GM18502 (cell line): ENCODE results near the gene COLEC12.
"Not testable (repeated sequence)": the region's sequence is repeated elsewhere in the genome, so short reads cannot be mapped to it uniquely, and the experiment has no call there.

Experiments
- ATAC-seq: cut with Tn5 transposase; IDR thresholded peaks from one replicate; pipeline ENCODE4 v1.9.1; 2021; ENCODE audit warnings: mild to moderate bottlenecking; ENCODE audit not compliant: unreplicated experiment, poor library complexity

COLEC12 gene

DNA sequence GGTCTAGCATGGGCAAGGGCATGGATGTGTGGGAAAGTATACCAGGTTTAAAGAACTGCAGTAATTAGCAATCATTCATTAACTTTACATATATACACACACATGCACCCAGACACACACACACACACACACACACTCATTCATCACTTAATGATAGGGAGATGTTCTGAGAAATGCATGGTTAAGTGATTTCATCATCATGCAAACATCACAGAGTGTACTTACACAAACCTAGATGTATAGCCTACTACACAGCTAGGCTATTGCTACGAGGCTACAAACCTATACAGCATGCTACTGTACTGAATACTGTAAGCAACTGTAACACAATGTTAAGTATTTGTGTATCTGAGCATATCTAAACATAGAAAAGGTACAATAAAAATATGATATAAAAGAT lies 83.6 kb downstream of the COLEC12 start:
- ATAC-seq, result no peak

DNA sequence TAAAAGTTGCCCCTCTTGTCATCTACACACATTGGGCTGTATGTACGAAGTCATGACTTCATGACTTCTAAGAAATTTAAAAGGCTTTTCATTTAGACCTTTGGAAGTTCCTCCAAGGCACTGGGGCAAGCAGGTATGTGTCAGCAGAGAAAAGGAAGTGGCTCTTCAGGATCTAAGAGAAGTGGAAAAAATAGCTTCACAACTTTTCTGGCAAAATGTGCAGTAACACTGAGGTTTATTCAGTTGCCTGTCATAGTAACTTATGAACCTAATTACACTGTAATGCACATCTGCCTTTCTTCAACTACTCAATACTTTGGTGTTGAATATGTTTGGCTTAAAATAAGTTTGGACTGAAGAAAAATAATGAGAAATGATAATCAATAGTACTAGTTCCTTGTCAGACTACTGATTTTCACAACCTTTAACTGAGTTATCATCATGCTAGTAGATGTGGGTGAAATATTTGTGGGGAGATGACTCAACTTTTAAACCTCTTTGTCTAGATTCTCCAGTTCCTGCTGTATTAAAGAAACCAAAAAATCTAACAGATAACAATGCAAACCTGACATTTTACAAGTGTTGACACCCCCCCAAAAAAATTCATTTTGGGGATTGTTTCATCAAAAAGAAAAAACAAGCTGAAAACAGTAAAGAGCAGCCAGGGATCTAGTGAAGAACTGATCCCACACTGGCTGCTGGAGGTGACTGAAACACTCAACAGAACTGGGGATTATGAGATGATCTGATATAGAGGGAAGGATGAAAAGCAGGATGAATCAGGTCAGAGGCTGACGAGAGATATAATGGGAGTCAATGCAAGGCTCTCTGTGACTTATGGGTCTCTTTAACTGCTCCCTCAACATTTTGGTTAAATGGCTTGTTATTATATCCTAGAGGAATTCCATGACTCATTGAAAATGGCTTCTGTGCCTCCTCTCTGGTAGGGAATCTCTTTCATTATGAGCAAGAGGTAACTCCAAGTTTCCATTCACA lies 84.6 kb downstream of the COLEC12 start:
- no peak for ATAC-seq

DNA sequence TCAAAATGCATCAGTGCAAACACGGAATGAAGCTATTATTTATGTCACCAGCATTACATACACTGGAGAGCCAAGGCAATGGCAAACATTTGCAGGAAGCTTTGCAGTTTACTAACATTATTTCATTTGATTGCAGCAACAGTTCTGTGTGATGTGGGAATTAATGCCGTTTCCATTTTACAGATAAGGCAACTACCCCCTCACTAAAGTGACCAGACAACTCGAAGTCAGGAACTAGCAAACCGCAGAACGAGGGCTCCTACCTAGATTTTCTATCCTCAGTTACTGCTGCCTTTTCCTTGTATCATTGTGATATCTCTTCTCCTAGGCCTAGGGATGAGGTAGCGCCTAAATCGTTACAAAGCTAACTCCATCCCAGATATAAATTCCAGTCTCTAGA lies 85.5 kb downstream of the COLEC12 start:
- ATAC-seq, result no peak

DNA sequence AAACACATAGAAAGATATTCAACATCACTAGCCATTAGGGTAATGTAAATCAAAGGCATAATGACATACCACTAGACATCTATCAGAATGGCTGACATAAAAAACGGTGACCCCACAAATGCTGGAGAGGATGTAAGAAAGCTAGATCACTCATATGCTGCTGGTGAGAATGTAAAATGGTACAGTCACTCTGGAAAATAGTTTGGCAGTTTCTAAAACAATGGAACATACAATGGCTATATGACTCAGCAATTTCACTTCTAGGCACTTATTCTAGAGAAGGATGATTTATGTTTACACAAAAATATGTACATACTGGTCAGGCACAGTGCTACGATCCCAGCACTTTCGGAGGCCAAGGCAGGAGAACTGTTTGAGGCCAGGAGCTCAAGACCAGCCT lies 87.3 kb downstream of the COLEC12 start:
- ATAC-seq, result no peak

DNA sequence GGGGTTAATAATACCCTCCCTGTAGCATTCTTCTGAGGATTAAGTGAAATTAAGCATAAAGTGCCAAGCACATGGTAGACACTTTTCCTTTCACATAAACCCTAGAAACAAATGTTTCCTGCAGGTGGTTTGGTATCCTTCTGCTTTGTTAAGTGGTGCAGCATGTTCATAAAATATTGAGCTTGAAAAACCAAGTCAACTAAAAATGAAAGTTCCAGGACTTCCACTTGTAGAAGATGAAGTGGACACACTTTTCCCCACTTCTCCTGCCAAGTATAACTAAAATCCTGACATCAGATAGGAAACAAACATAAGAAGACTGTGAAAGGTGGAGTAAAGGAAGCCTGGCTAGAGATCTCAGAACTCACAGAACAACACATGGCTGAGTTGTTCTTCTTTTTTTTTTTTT lies 90.5 kb downstream of the COLEC12 start:
- ATAC-seq, result no peak

DNA sequence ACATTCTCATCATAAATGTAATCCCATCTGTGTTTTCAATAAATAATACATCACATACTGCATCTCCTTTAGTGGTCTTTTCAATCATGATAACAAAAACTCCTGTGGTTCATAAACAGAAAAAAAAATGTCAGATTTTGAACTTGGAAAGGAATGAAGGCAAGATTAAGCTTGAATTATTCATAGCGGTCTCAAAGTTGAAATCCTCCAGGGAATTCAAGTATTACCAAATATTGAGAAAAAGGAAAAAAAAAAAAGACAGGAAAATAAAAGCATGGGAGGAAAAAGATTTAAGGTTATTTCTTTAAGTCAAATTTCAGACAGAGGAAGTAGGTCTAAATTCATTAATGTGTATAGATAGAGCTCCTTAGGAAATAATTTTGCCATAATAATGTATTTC lies 92.1 kb downstream of the COLEC12 start:
- ATAC-seq, result no peak

DNA sequence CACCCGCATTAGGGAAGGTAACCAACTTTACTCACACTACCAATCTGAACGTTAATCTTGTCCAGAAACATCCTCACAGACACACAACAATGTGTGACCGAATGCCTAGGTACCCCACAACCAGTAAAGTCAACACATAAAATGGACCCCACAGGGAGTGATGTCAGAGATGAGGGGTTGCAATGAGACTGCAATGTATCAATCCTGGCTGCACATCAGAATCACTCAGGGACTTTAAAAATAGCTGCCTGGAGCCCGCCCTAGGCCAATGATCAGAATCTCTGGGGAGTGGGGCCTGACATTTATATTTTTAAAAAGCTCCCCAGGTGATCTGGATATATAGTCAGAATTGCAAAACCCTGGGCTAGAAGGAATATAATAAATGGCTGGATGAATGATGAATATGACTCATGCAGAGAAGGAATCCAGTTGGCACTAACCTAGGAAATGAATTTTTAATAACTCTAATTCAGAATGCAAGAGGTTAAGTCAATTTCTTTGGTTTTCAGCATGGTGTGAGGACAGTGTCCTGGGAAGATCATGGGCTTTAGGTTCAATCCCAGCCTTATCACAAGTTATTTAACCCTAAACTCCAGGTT lies 92.8 kb downstream of the COLEC12 start:
- no peak for ATAC-seq

DNA sequence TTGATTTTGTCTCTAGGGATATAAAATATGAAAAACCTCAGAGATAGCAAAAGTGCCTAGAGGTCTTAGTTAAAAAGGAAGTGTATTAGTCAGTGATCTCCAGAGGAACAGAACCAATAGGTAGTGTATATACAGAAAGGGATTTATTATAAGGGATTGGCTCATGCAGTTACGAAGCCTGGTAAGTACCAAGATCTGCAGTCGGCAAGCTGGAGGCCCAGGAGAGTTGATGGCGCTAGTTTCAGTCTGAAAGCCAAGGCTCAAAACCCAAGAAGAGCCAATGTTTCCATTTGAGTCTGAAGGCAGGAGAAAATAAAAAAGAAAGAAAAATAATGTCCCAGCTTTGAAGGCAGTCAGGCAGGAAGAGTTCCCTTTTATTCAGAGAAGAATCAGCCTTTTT lies 93.3 kb downstream of the COLEC12 start:
- ATAC-seq, result no peak

DNA sequence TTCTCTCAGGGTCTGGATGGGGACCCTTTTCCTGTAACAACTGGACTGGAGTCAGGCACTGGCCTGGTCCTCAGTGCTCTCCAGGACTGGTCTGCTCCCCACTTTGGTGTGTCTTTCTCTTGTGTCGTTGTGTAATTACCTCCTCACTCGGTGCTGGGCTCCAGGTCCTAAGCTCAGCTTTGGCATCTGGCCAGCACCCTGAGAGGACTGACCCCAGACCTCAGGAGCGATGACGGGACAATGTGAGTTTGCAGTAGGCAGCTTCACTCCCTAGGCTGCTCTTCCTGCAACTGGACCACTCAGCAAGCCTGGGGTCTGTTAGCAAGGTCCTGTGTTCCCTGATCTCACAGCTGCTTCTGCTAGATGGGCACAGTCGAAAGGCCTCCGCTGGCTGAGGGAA lies 93.8 kb downstream of the COLEC12 start:
- no peak for ATAC-seq

DNA sequence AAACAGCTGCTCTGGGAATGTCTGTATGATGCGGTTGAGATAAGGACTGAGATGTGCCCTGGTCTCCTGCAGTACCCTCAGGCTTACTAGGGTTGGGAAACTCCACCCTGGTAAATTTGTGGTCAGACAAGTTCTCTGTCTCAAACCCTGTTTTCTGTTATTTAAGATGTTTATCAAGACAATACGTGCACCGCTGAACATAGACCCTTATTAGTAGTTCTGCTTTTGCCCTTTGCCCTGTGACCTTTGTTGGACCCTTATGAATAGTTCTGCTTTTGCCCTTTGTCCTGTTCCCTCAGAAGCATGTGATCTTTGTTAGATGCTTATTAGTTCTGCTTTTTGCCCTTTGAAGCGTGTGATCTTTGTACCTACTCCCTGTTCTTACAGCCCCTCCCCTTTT lies 95.5 kb downstream of the COLEC12 start:
- ATAC-seq, result not testable (repeated sequence)

DNA sequence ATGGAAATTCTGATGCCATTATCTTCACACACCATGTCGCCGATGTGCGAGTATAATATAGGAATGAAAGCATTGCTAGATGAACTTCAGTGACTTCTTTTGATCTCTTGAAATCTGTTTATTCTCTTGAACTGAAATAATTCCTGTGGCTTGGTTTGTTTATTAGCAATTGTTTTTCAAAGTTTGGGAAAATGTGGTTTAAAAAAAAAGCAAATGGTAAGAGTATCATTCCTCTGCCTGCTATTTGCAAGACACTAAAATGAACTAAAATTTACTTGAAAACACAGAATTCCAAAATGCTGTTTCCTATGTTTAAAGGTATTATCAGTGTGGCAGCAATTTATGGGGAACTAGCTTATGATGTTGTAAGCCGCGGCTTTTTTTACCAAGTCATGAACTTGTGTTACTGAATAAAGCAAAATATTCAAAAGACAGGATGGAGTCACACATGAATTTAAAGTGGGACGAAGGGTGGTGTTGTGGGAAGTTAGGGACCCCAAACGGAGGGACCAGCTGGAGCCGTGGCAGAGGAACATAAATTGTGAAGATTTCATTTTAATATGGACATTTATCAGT lies 96.4 kb downstream of the COLEC12 start:
- ATAC-seq, result no peak

DNA sequence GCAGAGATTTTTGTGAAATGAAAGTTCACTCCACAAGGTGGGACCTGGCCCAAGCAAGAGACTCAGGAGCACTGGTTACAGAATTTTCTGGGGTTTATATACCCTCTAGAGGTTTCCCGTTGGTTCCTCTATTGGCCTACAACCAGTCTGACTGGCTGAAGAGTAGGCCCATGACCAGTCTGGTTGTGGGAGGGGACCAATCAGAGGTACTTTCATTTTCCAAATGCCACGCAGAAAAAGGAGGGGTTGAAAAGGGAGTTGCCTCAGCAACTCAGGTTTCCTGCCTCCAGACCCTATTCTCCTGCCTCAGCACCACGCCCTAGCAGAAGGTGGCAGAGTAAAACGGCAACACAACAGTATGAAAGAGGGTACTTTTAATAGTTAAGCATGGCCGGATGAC lies 98.4 kb downstream of the COLEC12 start:
- no peak for ATAC-seq

DNA sequence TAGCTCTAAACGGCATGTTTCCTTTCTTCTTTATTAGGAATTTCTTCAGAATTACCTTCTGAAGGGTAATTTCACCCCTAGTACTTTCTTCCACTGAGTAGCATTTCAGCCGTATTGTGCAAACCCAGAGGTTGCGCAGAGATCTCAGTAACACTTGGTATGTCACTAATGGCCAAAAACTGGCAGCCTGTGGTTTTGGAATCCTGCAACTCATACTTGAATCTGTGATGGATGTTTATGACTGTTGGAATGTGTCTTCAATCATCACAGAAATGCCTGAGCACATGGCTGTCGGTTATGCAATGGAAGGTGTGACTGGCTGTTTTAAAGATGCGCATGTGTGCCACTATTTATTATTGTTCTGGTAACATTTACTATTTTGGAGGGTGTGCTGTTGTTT lies 100.0 kb downstream of the COLEC12 start:
- no peak for ATAC-seq

DNA sequence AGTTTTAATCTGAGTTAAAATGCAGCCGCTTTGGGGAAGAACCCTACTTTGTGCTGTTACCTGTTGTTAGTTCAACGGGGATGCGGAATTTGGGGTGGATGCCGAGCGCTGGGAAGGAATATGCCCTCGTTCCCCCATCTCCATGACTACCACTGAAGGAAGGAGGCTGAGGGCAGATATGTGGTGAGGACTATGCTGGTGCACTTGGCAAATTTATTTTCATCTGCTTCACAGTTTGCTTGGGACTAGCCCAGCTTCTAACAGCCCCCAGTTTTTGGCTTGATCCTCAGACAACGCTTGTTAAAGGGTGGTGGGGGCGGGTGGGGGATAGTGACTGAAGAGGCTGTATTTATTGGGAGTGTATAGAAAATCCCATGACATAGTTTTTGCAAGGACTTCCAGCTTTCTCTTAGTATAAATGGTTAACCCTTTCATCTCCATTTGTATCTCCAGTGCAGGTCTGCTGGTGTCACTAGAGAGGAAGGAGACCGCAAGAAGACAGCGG lies 100.8 kb downstream of the COLEC12 start:
- ATAC-seq, result no peak

DNA sequence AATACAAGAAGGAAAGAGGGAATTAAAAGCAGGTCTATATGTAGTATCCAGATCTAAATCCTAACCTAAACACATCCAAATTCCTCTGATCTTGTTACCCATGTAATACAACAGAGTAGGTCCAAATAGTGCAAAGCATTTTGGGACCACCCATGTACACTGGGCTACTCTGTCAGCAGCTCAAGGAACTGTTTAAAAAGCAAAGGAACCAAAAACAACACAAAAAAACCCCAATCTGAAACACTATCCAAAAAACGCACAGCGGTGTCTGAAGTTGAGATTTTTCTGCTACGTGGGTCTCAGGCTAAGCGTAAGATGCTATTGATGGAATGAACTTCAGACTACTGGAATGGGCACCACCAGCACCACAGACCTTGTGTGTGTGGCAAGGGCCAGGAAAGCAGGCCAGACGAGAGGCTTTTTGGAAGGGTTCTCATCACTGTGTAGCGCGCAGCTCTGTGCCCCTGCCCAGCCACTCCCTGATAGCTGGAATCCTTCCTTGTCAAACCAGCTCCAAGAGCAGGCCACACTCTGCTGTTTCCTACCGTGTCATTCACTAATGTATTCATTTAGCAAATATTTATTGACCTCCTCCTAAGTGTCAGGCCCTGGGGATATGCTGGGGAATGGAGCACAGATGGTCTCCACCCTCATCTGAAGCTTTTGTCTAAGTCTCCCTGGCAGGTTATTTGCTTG lies 101.4 kb downstream of the COLEC12 start:
- ATAC-seq, result no peak

DNA sequence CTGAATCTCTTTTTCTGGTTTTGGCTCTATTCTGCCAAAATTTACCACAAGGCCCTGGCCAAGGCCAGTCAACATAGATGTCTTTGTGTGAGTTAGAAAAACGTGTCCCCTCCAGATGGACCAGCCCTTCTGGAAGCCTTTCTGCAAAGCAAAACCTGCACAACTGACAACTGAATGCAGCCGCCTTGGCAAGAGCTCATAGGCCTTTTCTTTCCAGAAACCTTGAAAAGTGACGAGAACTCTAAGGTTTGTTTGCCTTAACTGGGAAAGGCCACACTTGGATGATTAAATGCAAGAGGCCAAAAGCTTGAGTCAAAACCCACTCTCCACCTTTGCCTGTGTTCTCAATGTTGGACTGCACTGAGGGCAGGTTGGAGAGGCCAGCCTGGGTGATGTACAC lies 103.9 kb downstream of the COLEC12 start:
- no peak for ATAC-seq

DNA sequence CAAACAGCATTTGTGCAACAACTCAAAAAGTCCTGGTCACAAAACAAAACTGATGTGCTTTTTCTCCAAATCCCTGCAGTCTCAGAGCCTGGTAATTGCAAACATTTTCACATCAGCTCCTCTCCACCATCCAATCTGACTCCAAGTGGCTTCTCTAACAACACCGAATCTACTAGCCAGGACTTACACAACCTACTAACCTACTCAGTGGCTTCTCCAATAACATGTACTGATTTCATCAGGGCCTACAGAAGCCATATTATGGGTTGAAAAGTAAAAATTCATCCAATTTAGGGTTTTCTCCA lies 104.3 kb downstream of the COLEC12 start:
- ATAC-seq, result no peak

DNA sequence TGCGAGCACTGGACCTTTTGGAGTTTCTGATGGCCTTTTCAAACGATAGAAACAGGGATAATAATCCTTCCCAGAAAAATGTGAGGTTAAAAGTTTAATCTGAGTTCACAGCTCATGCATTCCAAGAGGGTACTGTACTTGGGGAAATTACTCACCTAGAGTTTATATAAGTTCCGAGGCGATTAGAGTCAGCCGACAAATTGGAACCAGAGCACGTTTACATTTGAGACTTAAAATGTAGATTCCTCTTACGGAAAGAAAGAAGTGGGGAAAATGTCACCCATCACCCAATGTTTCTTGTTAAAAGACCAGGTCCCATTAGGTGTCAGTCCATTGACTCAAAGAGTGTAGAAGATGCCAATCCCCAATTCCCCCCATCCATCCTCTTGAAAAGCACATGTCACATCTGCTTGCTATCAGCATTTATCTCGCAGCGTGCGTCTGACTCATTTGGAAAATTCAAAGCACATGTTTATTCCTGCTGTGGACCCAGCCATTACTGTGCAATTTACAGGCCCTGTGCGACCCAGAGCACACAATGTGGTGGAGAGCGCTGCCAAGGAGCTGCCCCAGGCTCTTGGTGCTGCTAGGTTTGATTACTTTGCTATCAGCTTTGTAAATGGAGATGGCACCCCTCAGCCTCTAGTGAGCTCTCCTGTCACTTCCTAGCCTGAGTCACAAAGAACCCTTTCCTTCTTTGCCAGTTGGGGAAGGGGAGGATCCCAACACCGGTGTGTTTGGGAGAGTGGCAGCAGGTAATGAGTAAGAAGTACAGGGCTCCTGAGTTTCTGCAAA lies 104.8 kb downstream of the COLEC12 start:
- ATAC-seq, result no peak

DNA sequence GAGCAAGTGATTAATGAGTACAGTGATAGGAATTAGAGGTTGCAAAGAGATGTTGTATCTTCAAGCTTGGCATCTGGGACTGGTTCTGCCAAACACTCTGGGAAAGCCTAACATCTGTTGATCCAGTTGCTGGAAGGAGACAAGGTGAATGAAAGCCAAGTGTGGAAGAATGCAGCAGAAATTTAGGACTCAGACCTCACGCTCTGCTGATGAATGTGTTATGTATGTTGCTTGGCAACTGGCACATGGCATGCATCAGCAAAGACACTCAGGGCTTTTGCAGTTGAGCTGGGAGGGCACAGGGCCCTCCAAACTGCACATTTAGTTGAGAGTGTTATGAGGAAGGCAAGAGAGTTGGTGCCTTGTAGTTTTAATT lies 105.5 kb downstream of the COLEC12 start:
- no peak for ATAC-seq
